ENCODE measurements around the gene CYB5B.

CYB5B gene

GRCh38 chr16:69483611-69484010 is 59.2 kb downstream of the CYB5B start:
- no peak overlapping the region for H3K27ac ChIP-seq
- TF ChIP-seq CTCF (IDR thresholded peaks at IDR 0.05): no peak
- no peaks in the 10 kb centered on the region for H3K4me1 ChIP-seq (ENCODE audit: control insufficient read depth in 1 of 2, insufficient read depth in 1 of 2, low read depth in 1 of 2, low read length in 1 of 2)
- no peaks in the 10 kb centered on the region for H3K36me3 ChIP-seq
- H3K9me3 ChIP-seq: no peaks in the 10 kb centered on the region
- no peak overlapping the region for H3K4me3 ChIP-seq (ENCODE audit: low read depth in 1 of 2, low read length in 1 of 2)
- H3K27me3 ChIP-seq: peaks cover 12% of the 10 kb centered on the region

- no peak for TF ChIP-seq CTCF (IDR thresholded peaks at IDR 0.05)
- no peaks in the 10 kb centered on the region for H3K9me3 ChIP-seq
- no peaks in the 10 kb centered on the region for H3K4me1 ChIP-seq (ENCODE audit: control insufficient read depth in 1 of 2, insufficient read depth in 1 of 2, low read depth in 1 of 2, low read length in 1 of 2)
- peaks cover 12% of the 10 kb centered on the region for H3K27me3 ChIP-seq
- no peak overlapping the region for H3K27ac ChIP-seq
- H3K36me3 ChIP-seq: no peaks in the 10 kb centered on the region
- no peak overlapping the region for H3K4me3 ChIP-seq (ENCODE audit: low read depth in 1 of 2, low read length in 1 of 2)
Observed at GRCh38 chr16:69485361-69485760, 60.9 kb downstream of the CYB5B start.

GRCh38 chr16:69485816-69486215 is 61.4 kb downstream of the CYB5B start:
- H3K9me3 ChIP-seq: no peaks in the 10 kb centered on the region
- no peak overlapping the region for H3K4me3 ChIP-seq (ENCODE audit: low read depth in 1 of 2, low read length in 1 of 2)
- H3K27ac ChIP-seq: no peak overlapping the region
- no peak for TF ChIP-seq CTCF (IDR thresholded peaks at IDR 0.05)
- no peaks in the 10 kb centered on the region for H3K36me3 ChIP-seq
- no peaks in the 10 kb centered on the region for H3K4me1 ChIP-seq (ENCODE audit: control insufficient read depth in 1 of 2, insufficient read depth in 1 of 2, low read depth in 1 of 2, low read length in 1 of 2)
- peaks cover 12% of the 10 kb centered on the region for H3K27me3 ChIP-seq

- Histone ChIP-seq H3K4me1 (ENCODE audit: control insufficient read depth in 1 of 2, insufficient read depth in 1 of 2, low read depth in 1 of 2, low read length in 1 of 2) (no peaks in the 10 kb centered on the region), H3K27me3 (peaks cover 12% of the 10 kb centered on the region), H3K9me3 (no peaks in the 10 kb centered on the region), H3K27ac (no peak overlapping the region), H3K4me3 (ENCODE audit: low read depth in 1 of 2, low read length in 1 of 2) (no peak overlapping the region), H3K36me3 (no peaks in the 10 kb centered on the region)
- no peak for TF ChIP-seq CTCF (IDR thresholded peaks at IDR 0.05)
Observed at GRCh38 chr16:69486272-69486671, 61.9 kb downstream of the CYB5B start.

GRCh38 chr16:69486724-69487123 is 62.3 kb downstream of the CYB5B start:
- Histone ChIP-seq H3K36me3 (no peaks in the 10 kb centered on the region), H3K27me3 (peaks cover 9% of the 10 kb centered on the region), H3K9me3 (no peaks in the 10 kb centered on the region), H3K27ac (no peak overlapping the region), H3K4me1 (ENCODE audit: control insufficient read depth in 1 of 2, insufficient read depth in 1 of 2, low read depth in 1 of 2, low read length in 1 of 2) (no peaks in the 10 kb centered on the region), H3K4me3 (ENCODE audit: low read depth in 1 of 2, low read length in 1 of 2) (no peak overlapping the region)
- TF ChIP-seq CTCF (IDR thresholded peaks at IDR 0.05): no peak
